ENCODE results near the gene TYW1.
"Not testable (repeated sequence)": the region's sequence is repeated elsewhere in the genome, so short reads cannot be mapped to it uniquely, and the experiment has no call there.

The TYW1 gene

DNA sequence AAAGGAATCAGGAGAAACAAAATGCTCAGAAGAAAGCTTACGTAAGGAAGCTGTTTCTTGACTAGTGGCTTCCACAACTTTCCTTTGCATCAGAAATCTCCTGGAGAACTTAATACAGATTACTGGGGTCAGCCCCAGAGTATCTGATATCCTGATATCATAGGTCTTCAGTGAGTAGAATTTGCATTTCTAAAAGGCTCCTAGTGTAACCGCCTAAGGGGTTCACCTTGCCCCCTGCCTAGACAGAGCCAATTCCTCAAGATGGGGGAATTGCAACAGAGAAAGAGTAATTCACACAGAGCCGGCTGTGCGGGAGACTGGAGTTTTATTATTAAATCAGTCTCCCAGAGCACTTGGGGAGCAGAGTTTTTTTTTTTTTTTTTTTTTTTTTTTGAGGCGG lies 251.7 kb downstream of the TYW1 start:
- DNase-seq (ENCODE audit: low read depth), result not testable (repeated sequence)

DNA sequence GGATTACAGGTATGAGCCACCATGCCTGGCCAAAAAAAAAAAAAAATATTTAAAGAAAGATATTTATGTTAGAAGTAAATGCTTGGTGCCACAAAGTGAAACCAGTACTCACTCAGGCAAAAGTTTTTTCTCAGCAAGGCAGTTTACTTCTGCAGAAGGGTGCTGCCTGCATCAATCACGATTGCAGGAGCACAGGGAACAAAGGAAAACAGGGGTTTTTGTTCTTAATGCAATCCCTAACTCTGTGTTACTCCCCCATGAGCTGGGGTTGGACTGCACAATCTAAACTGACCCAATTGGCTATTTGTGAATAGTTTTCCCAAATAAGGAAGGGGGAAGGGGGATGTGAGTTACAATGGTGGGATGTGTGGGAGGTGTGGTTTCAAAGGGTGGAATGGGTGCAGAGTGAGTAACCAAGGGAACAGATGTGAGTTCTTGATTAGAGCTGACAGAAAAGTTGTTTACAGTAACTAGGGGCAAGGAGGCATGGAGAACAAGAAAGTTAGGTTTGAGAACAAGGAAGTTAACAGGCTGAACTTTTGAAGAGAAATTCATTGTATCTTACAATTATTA lies 255.4 kb downstream of the TYW1 start:
- no peak for DNase-seq (ENCODE audit: low read depth)

GRCh38 chr7:67255076-67255475 lies 258.4 kb downstream of the TYW1 start:
- DNase-seq (ENCODE audit: low read depth), result not testable (repeated sequence)

DNA sequence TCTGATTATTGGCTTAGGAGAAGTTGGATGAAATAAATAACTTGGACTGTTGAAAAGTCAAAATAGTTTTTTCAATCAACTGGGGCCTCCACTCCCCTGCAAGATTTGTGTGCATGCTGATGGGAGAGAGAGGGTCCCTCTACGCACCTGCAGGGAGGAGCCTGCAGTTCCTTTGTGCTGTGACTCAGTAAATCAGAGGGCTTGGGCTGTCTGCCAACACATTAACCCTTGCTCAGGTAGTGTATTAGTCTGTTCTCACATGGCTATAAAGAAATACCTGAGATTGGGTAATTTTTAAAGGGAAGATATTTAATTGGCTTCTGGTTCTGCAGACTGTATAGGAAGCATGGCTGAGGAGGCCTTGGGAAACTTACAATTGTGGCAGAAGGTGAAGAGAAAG lies 261.1 kb downstream of the TYW1 start:
- DNase-seq (ENCODE audit: low read depth), result not testable (repeated sequence)

- DNase-seq (ENCODE audit: low read depth), result not testable (repeated sequence)
Observed at GRCh38 chr7:67259363-67259762, 262.7 kb downstream of the TYW1 start.

GRCh38 chr7:67260166-67260586 lies 263.5 kb downstream of the TYW1 start:
- DNase-seq (ENCODE audit: low read depth), result not testable (repeated sequence)

DNA sequence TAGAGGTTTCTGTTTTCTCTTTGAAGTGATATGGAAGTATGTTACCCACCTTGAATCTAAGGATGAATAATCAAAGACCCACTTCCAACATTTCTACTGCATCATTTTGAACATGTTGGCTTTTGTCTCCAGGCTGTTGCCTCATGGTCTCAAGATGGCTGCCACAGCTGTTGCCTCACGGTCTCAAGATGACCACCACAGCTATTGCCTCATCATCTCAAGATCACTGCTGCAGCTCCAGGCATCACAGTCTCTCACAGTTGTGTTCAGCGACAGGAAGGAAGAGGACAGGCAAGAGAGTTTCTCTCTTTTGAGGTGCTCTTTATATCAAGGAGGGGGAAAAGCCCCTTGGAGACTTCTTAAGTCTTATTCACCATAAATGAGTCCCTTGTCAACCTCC lies 267.4 kb downstream of the TYW1 start:
- not testable (repeated sequence) for DNase-seq (ENCODE audit: low read depth)

DNA sequence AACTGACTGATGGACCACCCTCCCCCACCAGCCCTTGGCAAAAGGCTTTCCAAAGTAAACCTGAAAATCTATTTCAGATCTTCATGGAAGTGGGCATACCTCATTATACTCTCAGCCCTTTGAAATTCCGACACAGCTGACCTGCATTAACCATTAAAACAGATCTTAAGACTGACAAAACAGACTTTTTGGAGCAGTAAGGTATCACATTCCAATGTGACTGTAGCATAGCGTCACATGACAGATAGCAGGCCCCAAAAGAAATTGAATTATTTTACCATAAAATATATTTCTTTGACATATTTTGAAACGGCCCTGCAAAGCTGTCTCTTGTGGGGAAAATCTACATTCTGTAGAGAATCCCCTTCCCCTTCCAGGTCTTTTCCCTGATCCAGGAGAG lies 269.4 kb downstream of the TYW1 start:
- not testable (repeated sequence) for DNase-seq (ENCODE audit: low read depth)

DNA sequence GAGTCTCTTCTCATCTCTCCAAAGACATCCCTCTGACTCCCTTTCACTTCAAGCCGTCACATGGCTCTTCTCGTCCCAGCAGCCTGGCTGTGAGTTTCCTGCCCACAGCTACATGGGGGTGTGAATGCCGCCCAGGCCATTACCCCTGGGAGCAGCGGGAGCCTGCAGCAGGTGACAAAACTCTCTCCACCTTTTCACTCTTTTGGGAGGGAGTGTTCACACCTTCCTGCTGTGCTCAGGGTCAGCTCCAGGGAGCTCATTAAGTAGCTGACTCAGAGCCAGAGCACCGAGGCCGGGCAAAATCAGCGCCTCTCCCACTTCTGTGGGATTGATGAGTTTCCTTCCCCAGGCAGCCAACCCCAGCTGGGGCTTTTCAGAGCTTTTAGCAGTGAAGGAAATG lies 271.3 kb downstream of the TYW1 start:
- DNase-seq (ENCODE audit: low read depth), result no peak

DNA sequence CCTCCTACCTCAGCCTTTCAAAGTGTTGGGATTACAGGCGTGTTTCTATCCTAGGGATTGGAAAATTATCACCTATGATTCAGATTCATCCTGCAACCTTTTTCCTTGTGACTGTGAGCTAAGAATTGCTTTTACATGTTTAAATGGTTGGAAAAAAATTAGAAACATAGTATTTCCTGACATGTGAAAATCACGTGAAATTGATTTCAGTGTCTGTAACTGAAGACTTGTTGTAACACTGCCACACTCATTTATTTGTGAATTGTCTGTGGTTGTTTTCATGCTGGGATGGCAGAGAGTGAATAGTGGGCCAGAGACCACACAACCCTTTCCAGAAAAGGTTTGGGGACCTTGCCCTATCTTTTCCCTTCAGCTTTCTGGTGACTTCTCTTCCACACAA lies 273.3 kb downstream of the TYW1 start:
- not testable (repeated sequence) for DNase-seq (ENCODE audit: low read depth)

Data from non-pigmented ciliary epithelial cell (primary cell).